ENCODE data around the gene ARHGEF9. TPM values are rescaled to one million over a fixed set of nuclear protein-coding genes. Genes with fewer than 3 reads are reported as not detected.

The ARHGEF9 gene
- total RNA-seq, 4 donors from 2014 or later = 29.9 to 108 (median 36.9) TPM

DNA sequence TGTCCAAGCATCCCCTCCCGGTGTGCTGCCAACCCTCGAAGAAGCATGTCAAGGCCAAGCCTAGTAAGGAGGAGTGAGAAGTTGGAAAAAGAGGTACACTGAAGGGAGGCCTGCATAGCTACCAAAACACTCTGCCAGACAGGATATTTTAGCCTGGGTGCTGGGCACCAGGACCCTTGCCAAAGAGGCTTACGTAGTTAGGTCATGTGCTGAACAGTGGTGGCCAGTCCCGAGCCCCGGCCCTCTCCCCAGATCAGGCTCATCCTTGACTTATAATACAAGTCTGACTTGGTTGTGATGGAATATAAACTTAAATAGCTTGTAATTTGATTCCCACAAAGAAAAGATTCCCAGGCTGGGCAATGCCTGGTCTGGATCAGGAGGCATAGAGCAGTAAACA lies 149.3 kb downstream of the ARHGEF9 start:
- no peaks in the 10 kb centered on the region for H3K9me3 ChIP-seq
- H3K27me3 ChIP-seq = no peaks in the 10 kb centered on the region
- H3K4me3 ChIP-seq = no peak overlapping the region
- no peak for TF ChIP-seq POLR2AphosphoS5 (IDR thresholded peaks at IDR 0.05)
- TF ChIP-seq POLR2A (IDR thresholded peaks at IDR 0.05) = no peak
- no peak for TF ChIP-seq EP300 (IDR thresholded peaks at IDR 0.05; ENCODE audit: low read depth)
- TF ChIP-seq, protein P1, sequence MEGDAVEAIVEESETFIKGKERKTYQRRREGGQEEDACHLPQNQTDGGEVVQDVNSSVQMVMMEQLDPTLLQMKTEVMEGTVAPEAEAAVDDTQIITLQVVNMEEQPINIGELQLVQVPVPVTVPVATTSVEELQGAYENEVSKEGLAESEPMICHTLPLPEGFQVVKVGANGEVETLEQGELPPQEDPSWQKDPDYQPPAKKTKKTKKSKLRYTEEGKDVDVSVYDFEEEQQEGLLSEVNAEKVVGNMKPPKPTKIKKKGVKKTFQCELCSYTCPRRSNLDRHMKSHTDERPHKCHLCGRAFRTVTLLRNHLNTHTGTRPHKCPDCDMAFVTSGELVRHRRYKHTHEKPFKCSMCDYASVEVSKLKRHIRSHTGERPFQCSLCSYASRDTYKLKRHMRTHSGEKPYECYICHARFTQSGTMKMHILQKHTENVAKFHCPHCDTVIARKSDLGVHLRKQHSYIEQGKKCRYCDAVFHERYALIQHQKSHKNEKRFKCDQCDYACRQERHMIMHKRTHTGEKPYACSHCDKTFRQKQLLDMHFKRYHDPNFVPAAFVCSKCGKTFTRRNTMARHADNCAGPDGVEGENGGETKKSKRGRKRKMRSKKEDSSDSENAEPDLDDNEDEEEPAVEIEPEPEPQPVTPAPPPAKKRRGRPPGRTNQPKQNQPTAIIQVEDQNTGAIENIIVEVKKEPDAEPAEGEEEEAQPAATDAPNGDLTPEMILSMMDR (IDR thresholded peaks at IDR 0.05) = no peak
- intact Hi-C loops (cut with DNase I; ENCODE audit: low total_unique reads) (no loop called here), in situ Hi-C loops (cut with MboI; ENCODE audit: low pct_ligation_motif_present in 1 of 4, low pct_unique_long_range_greater_than_20kb in 1 of 4, low sequenced_read_pairs in 3 of 4) (no loop called here)
- 84 to 89% methylated on average over 3 to 5 of the region's 5 CpGs for WGBS, 2 donors (ENCODE audit: low coverage in 1 of 2)
- no peaks in the 10 kb centered on the region for H3K36me3 ChIP-seq
- no peak overlapping the region for H3K27ac ChIP-seq
- DNase-seq = no peak
- H3K4me1 ChIP-seq = no peaks in the 10 kb centered on the region

DNA sequence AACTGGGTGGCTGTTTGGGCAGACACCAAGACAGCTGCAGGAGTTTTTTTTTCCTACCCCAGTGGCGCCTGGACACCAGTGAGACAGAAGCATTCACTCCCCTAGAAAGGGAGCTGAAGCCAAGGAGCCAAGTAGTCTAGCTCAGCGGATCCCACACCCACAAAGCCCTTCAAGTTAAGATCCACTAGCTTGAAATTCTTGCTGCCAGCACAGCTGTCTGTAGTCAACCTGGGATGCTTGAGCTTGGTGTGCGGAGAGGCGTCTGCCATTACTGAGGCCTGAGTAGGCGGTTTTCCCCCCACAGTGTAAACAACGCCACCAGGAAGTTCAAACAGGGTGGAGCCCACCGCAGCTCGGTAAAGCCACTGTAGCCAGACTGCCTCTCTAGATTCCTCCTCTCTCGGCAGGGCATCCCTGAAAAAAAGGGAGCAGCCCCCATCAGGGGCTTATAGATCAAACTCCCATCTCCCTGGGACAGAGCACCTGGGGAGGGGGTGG lies 171.4 kb downstream of the ARHGEF9 start:
- no peaks in the 10 kb centered on the region for H3K36me3 ChIP-seq
- intact Hi-C loops (cut with DNase I; ENCODE audit: low total_unique reads) = no loop called here
- 83% methylated on average over 9 of the region's 9 CpGs; no CpG with 5 or more reads in 1 of the 2 donors for WGBS, 2 donors (ENCODE audit: low coverage in 1 of 2)
- in situ Hi-C loops (cut with MboI; ENCODE audit: low pct_ligation_motif_present in 1 of 4, low pct_unique_long_range_greater_than_20kb in 1 of 4, low sequenced_read_pairs in 3 of 4) = no loop called here
- TF ChIP-seq EP300 (IDR thresholded peaks at IDR 0.05; ENCODE audit: low read depth) (no peak), POLR2AphosphoS5 (IDR thresholded peaks at IDR 0.05) (no peak)
- TF ChIP-seq, protein P1 (IDR thresholded peaks at IDR 0.05) = no peak
- no peak overlapping the region for H3K27ac ChIP-seq
- H3K4me3 ChIP-seq = no peak overlapping the region
- no peaks in the 10 kb centered on the region for H3K9me3 ChIP-seq
- H3K27me3 ChIP-seq = no peaks in the 10 kb centered on the region
- no peaks in the 10 kb centered on the region for H3K4me1 ChIP-seq
- DNase-seq = no peak

DNA sequence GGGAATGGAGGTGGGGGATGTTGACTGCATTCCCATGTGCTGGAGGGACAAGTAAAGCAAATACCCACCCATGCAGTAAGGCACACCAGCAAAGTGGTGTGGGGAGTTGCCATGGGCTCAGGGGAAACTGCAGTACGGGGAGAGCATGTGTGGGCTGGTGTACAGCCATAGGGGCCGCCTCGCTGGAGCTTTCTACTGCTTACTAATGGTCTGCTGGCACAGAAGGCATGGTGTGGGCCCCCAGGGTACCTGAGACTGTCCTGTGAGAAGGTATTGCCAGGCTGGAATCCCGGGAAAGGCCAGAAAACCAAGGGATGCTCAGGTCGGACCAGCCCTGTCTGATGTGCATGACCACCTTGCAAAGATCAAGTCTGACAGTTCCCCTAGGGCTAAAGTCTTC lies 199.1 kb downstream of the ARHGEF9 start:
- in situ Hi-C loops (cut with MboI; ENCODE audit: low pct_ligation_motif_present in 1 of 4, low pct_unique_long_range_greater_than_20kb in 1 of 4, low sequenced_read_pairs in 3 of 4) (no loop called here), intact Hi-C loops (cut with DNase I; ENCODE audit: low total_unique reads) (no loop called here)
- TF ChIP-seq POLR2A (IDR thresholded peaks at IDR 0.05) = no peak
- TF ChIP-seq, protein P1 (IDR thresholded peaks at IDR 0.05) = no peak
- no peak for TF ChIP-seq EP300 (IDR thresholded peaks at IDR 0.05; ENCODE audit: low read depth)
- TF ChIP-seq POLR2AphosphoS5 (IDR thresholded peaks at IDR 0.05) = no peak
- H3K27me3 ChIP-seq = no peaks in the 10 kb centered on the region
- H3K36me3 ChIP-seq = no peaks in the 10 kb centered on the region
- 73% methylated on average over 5 of the region's 5 CpGs; no CpG with 5 or more reads in 1 of the 2 donors for whole genome bisulfite sequencing, 2 donors (ENCODE audit: low coverage in 1 of 2)
- no peak for DNase-seq
- H3K4me3 ChIP-seq = no peak overlapping the region
- no peaks in the 10 kb centered on the region for H3K4me1 ChIP-seq
- no peak overlapping the region for H3K27ac ChIP-seq
- no peaks in the 10 kb centered on the region for H3K9me3 ChIP-seq

Small RNA genes lying within 50 kb of the gene (small RNA-seq; reads per million reads assigned to genes)
- 5.6 to 14.9 (median 14.0) reads per million in 4 donors for gene MIR1468

Data from transverse colon (tissue), 4 donors.